K562 (cell line): ENCODE measurements around the gene AUNIP. TPM values are rescaled to one million over a fixed set of nuclear protein-coding genes. Genes with fewer than 3 reads are reported as not detected.

Experiments used
- BDP1 ChIP-seq: IDR thresholded peaks from 3 replicates; pipeline ENCODE4 v1.6.1; 2011; ENCODE audit not compliant: insufficient read length, insufficient read depth
- FOXJ2 ChIP-seq: fragments of 200-800 bp; sonication (Bioruptor generic); IDR thresholded peaks from 2 replicates; pipeline ENCODE4 v1.6.1; 2016; ENCODE audit warnings: missing genetic modification characterization, missing compliant biosample characterization
- GABPB1 ChIP-seq: sonication (generic); formaldehyde crosslinking; IDR thresholded peaks from 2 replicates; pipeline ENCODE4 v1.8.0; 2022; ENCODE audit warnings: mild to moderate bottlenecking, missing genetic modification reagents
- KLF1 ChIP-seq: fragments of 450-650 bp; IDR thresholded peaks from 2 replicates; pipeline ENCODE4 v1.6.1; 2016; ENCODE audit warnings: missing genetic modification characterization, missing compliant biosample characterization
- MAZ ChIP-seq, 2 experiments: fragments of 450-650 bp in 1 of 2; sonication (generic) in 1 of 2; formaldehyde crosslinking; IDR thresholded peaks in 1 of 2; conservative IDR thresholded peaks in 1 of 2; 2 replicates each; pipeline versions ENCODE4 v1.4.0 to v1.5.0; 2020; ENCODE audit warnings: mild to moderate bottlenecking in 1 of 2, missing genetic modification reagents in 1 of 2
- NR2F6 ChIP-seq: fragments of 450-650 bp; formaldehyde crosslinking; IDR thresholded peaks from 2 replicates; pipeline ENCODE4 v1.4.0; 2020; ENCODE audit warnings: mild to moderate bottlenecking
- RB1 ChIP-seq: fragments of 450-650 bp; IDR thresholded peaks from 2 replicates; pipeline ENCODE4 v1.6.1; 2017; ENCODE audit warnings: low read depth, mild to moderate bottlenecking
- RBM17 ChIP-seq: fragments of 200-400 bp; formaldehyde crosslinking; IDR thresholded peaks from 2 replicates; pipeline ENCODE4 v1.6.1; 2017; ENCODE audit warnings: low read depth, mild to moderate bottlenecking, low read length, borderline replicate concordance
- RFX1 ChIP-seq: fragments of 450-650 bp; IDR thresholded peaks from 2 replicates; pipeline ENCODE4 v1.6.1; 2016; ENCODE audit warnings: mild to moderate bottlenecking, moderate library complexity
- SMAD4 ChIP-seq: fragments of 250-450 bp; sonication (Bioruptor Pico); conservative IDR thresholded peaks from 2 replicates; pipeline ENCODE4 v1.8.0; 2021; ENCODE audit warnings: inconsistent platforms, mild to moderate bottlenecking, moderate library complexity
- TBP ChIP-seq: optimal IDR thresholded peaks from 2 replicates; pipeline ENCODE3; 2011; ENCODE audit warnings: low read depth, low read length, improper control_type of control experiment
- TSC22D4 ChIP-seq: fragments of 450-650 bp; IDR thresholded peaks from 2 replicates; pipeline ENCODE4 v1.6.1; 2016; ENCODE audit warnings: missing genetic modification characterization, missing biosample characterization, control low read depth
- ZFX ChIP-seq: sonication (generic); formaldehyde crosslinking; IDR thresholded peaks from 2 replicates; pipeline ENCODE4 v1.8.0; 2022; ENCODE audit warnings: mild to moderate bottlenecking, missing genetic modification reagents, moderate library complexity
- ZNF354B ChIP-seq: fragments of 250-450 bp; sonication (Bioruptor Pico); IDR thresholded peaks from 2 replicates; pipeline ENCODE4 v1.4.0; 2020
- polyA plus RNA-seq, 8 experiments: library from polyadenylated mRNA; depleted of rRNA in 4 of 8; stranded (reverse) in 5 of 8; unstranded in 3 of 8; fragments of >200 nt; fragmentation: Nextera tagmentation in 2 of 8; fragmentation: Illumina TruSeq in 1 of 8; extraction: Ambion mirVana in 2 of 8; extraction: Trizol in 1 of 8; gene quantifications; 2 replicates each; pipeline versions ENCODE4 v1.2.1 to v1.2.3, GENCODE V29; 2011 to 2014; ENCODE audit warnings: inconsistent platforms in 1 of 8, missing spikeins in 1 of 8
- total RNA-seq, 7 experiments: library from RNA; depleted of rRNA in 6 of 7; stranded (reverse); fragments of >200 nt in 6 of 7; fragmentation: Illumina TruSeq in 2 of 7; extraction: Trizol in 2 of 7; gene quantifications; 2 replicates each; pipeline versions ENCODE4 v1.2.1 to v1.2.3, GENCODE V29; 2011 to 2021; ENCODE audit warnings: low replicate concordance in 1 of 7
- TF ChIP-seq, protein P1 (sequence below): fragments of 250-450 bp; sonication (Bioruptor Pico); IDR thresholded peaks from 2 replicates; pipeline ENCODE4 v1.8.0; 2022; ENCODE audit warnings: moderate library complexity, mild to moderate bottlenecking, inconsistent platforms
- TF ChIP-seq, protein P2 (sequence below), 2 experiments: fragments of 150-350 bp in 1 of 2; IDR thresholded peaks; 2 replicates each; pipeline ENCODE4 v1.6.1; 2012 to 2016; ENCODE audit warnings: low read depth in 2 of 2, low read length in 2 of 2, mild to moderate bottlenecking in 1 of 2, moderate library complexity in 1 of 2
- TF ChIP-seq, protein P3 (sequence below): fragments of 450-650 bp; IDR thresholded peaks from 2 replicates; pipeline ENCODE4 v1.6.1; 2018; ENCODE audit not compliant: partially characterized antibody

The AUNIP gene
- total and polyA plus RNA-seq, 9 of the 15 experiments (the other 6 are each of a cell fraction or from before 2014, with no cell fraction given): 12.1 to 53.8 (median 47.1) TPM

DNA sequence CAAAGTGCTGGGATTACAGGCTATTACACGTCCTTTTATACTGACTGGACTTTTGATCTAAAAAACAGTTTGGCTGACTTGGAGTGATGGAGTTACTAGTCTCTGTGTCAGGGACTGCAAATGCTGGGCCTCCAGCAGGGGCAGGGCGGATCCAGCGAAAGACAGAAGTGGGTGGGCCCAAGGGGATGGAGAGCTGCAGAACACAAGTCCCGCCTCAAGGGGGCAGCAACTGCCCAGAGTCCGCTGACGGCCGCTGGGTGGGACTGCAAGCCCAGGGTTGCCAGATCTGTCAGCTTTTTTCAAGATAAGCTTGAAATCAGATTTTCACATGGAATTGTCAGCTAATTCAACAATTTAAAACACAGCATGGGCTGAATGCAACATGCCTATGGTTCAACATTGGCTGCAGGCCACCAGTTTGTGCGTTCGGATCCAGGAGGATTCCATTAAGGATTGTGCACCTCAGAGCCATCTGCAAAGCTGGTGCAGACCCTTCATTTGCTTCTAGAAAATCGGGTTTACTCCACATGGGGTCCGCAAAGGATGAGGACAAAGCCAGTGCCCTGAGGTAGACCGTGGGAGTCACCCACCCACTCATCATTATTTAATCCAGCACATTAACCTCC lies 36.2 kb upstream of the AUNIP start (continued):
- TF ChIP-seq MAZ (CRISPR knock-in tag; conservative IDR thresholded peaks at IDR 0.05 in 1 of 2, IDR thresholded peaks at IDR 0.05 in 1 of 2) (peak; percentile 53 to 95; a peak in 3 of 4 replicates), RFX1 (no peak), ZFX (CRISPR knock-in tag) (peak; percentile 55), SMAD4 (CRISPR knock-in tag) (peak; percentile 50; the same call in 1 of the 2 replicates), GABPB1 (CRISPR knock-in tag) (peak; percentile 17; the same call in 1 of the 2 replicates), RBM17 (no peak), TSC22D4 (tag) (no peak), NR2F6 (CRISPR knock-in tag) (0 out of 2 replicates have a peak, but pooled peaks have one; percentile 51), FOXJ2 (tag) (peak; percentile 31; the same call in 1 of the 2 replicates), RB1 (peak; percentile 87), TBP (peak; percentile 40), KLF1 (tag) (peak; percentile 45; the same call in 1 of the 2 replicates), BDP1 (no peak), ZNF354B (no peak)
- TF ChIP-seq, protein P1, sequence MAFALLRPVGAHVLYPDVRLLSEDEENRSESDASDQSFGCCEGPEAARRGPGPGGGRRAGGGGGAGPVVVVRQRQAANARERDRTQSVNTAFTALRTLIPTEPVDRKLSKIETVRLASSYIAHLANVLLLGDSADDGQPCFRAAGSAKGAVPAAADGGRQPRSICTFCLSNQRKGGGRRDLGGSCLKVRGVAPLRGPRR (CRISPR knock-in tag): 0 out of 2 replicates have a peak, but pooled peaks have one; percentile 35
- TF ChIP-seq, protein P2, sequence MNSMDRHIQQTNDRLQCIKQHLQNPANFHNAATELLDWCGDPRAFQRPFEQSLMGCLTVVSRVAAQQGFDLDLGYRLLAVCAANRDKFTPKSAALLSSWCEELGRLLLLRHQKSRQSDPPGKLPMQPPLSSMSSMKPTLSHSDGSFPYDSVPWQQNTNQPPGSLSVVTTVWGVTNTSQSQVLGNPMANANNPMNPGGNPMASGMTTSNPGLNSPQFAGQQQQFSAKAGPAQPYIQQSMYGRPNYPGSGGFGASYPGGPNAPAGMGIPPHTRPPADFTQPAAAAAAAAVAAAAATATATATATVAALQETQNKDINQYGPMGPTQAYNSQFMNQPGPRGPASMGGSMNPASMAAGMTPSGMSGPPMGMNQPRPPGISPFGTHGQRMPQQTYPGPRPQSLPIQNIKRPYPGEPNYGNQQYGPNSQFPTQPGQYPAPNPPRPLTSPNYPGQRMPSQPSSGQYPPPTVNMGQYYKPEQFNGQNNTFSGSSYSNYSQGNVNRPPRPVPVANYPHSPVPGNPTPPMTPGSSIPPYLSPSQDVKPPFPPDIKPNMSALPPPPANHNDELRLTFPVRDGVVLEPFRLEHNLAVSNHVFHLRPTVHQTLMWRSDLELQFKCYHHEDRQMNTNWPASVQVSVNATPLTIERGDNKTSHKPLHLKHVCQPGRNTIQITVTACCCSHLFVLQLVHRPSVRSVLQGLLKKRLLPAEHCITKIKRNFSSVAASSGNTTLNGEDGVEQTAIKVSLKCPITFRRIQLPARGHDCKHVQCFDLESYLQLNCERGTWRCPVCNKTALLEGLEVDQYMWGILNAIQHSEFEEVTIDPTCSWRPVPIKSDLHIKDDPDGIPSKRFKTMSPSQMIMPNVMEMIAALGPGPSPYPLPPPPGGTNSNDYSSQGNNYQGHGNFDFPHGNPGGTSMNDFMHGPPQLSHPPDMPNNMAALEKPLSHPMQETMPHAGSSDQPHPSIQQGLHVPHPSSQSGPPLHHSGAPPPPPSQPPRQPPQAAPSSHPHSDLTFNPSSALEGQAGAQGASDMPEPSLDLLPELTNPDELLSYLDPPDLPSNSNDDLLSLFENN (IDR thresholded peaks at IDR 0.05; ENCODE audit: low read depth in 2 of 2, low read length in 2 of 2): no peak
- TF ChIP-seq, protein P3, sequence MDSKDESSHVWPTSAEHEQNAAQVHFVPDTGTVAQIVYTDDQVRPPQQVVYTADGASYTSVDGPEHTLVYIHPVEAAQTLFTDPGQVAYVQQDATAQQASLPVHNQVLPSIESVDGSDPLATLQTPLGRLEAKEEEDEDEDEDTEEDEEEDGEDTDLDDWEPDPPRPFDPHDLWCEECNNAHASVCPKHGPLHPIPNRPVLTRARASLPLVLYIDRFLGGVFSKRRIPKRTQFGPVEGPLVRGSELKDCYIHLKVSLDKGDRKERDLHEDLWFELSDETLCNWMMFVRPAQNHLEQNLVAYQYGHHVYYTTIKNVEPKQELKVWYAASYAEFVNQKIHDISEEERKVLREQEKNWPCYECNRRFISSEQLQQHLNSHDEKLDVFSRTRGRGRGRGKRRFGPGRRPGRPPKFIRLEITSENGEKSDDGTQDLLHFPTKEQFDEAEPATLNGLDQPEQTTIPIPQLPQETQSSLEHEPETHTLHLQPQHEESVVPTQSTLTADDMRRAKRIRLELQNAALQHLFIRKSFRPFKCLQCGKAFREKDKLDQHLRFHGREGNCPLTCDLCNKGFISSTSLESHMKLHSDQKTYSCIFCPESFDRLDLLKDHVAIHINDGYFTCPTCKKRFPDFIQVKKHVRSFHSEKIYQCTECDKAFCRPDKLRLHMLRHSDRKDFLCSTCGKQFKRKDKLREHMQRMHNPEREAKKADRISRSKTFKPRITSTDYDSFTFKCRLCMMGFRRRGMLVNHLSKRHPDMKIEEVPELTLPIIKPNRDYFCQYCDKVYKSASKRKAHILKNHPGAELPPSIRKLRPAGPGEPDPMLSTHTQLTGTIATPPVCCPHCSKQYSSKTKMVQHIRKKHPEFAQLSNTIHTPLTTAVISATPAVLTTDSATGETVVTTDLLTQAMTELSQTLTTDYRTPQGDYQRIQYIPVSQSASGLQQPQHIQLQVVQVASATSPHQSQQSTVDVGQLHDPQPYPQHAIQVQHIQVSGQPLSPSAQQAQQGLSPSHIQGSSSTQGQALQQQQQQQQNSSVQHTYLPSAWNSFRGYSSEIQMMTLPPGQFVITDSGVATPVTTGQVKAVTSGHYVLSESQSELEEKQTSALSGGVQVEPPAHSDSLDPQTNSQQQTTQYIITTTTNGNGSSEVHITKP: peak; percentile 31
